GM23338 (cell line): ENCODE measurements around the gene LBHD1. TPM values are rescaled to one million over a fixed set of nuclear protein-coding genes. Genes with fewer than 3 reads are reported as not detected.

Source experiments
- ATAC-seq: fragments of 200-7000 bp; cut with Tn5 transposase; 3 replicates; pipeline ENCODE4 v1.9.1; 2020
- DNase-seq: peaks from one replicate; pipeline ENCODE4 v3.0.0-alpha.2; 2015; ENCODE audit warnings: low spot score
- H2AFZ ChIP-seq: fragments of 200-600 bp; sonication (generic); 2 replicates; pipeline ENCODE4 v1.8.0; 2016; ENCODE audit warnings: antibody characterized with exemption, mild to moderate bottlenecking, moderate library complexity
- H3F3A ChIP-seq: fragments of 200-600 bp; sonication (generic); replicated peaks from 2 replicates; pipeline ENCODE4 v1.8.0; 2017; ENCODE audit warnings: antibody characterized with exemption, mixed run types, low read depth
- H3K27ac ChIP-seq: fragments of 200-600 bp; sonication (generic); 2 replicates; pipeline ENCODE4 v1.6.1; 2016; ENCODE audit warnings: low read depth
- H3K27me3 ChIP-seq: fragments of 200-600 bp; sonication (generic); 2 replicates; pipeline ENCODE4 v1.8.0; 2016; ENCODE audit warnings: mild to moderate bottlenecking, mixed run types, moderate library complexity; ENCODE audit not compliant: insufficient read depth
- H3K36me3 ChIP-seq: fragments of 200-600 bp; sonication (generic); 2 replicates; pipeline ENCODE4 v1.8.0; 2016; ENCODE audit warnings: mild to moderate bottlenecking; ENCODE audit not compliant: insufficient read depth
- H3K4me1 ChIP-seq: fragments of 200-600 bp; sonication (generic); 2 replicates; pipeline ENCODE4 v1.8.0; 2016; ENCODE audit warnings: mild to moderate bottlenecking, moderate library complexity; ENCODE audit not compliant: insufficient read depth
- H3K4me2 ChIP-seq: fragments of 200-600 bp; sonication (generic); 2 replicates; pipeline ENCODE4 v1.7.1; 2017; ENCODE audit warnings: mixed run types
- H3K4me3 ChIP-seq: fragments of 200-600 bp; sonication (generic); 2 replicates; pipeline ENCODE4 v1.6.1; 2016; ENCODE audit warnings: mixed run types
- H3K79me2 ChIP-seq: fragments of 200-600 bp; sonication (generic); replicated peaks from 2 replicates; pipeline ENCODE4 v1.8.0; 2017; ENCODE audit warnings: mild to moderate bottlenecking; ENCODE audit not compliant: insufficient read depth
- H3K9me2 ChIP-seq: fragments of 200-600 bp; sonication (generic); 2 replicates; pipeline ENCODE4 v1.8.0; 2017; ENCODE audit not compliant: insufficient read depth
- H4K20me1 ChIP-seq: fragments of 200-600 bp; sonication (generic); replicated peaks from 2 replicates; pipeline ENCODE4 v1.8.0; 2017; ENCODE audit warnings: mild to moderate bottlenecking; ENCODE audit not compliant: insufficient read depth
- H3K27ac Mint-ChIP-seq: 2 replicates; pipeline ENCODE4 v1.8.0; 2020; ENCODE audit warnings: inconsistent platforms, mild to moderate bottlenecking, moderate library complexity, mixed read lengths
- H3K27me3 Mint-ChIP-seq: 3 replicates; pipeline ENCODE4 v1.8.0; 2022; ENCODE audit warnings: low read depth, mild to moderate bottlenecking, moderate library complexity, mixed read lengths, inconsistent platforms; ENCODE audit not compliant: insufficient read depth, poor library complexity
- H3K36me3 Mint-ChIP-seq: 3 replicates; pipeline ENCODE4 v1.8.0; 2021; ENCODE audit warnings: low read depth, mild to moderate bottlenecking, inconsistent platforms, moderate library complexity, mixed read lengths
- H3K4me1 Mint-ChIP-seq: 3 replicates; pipeline ENCODE4 v1.8.0; 2020; ENCODE audit warnings: mild to moderate bottlenecking, inconsistent platforms, mixed read lengths
- H3K4me3 Mint-ChIP-seq: 3 replicates; pipeline ENCODE4 v1.8.0; 2021; ENCODE audit warnings: moderate library complexity, mild to moderate bottlenecking, inconsistent platforms, mixed read lengths
- H3K9me3 Mint-ChIP-seq: 3 replicates; pipeline ENCODE4 v1.8.0; 2020; ENCODE audit warnings: moderate library complexity, mild to moderate bottlenecking, inconsistent platforms, mixed read lengths
- CREB1 ChIP-seq: fragments of 250-450 bp; sonication (Bioruptor Pico); IDR thresholded peaks from 2 replicates; pipeline ENCODE4 v1.5.0; 2020; ENCODE audit warnings: low read depth, mild to moderate bottlenecking, moderate library complexity
- CTCF ChIP-seq, 2 experiments: fragments of 200-600 bp in 1 of 2; sonication (generic) in 1 of 2; conservative IDR thresholded peaks; 2 replicates each; pipeline versions ENCODE4 v1.5.1 to v1.6.1; 2016 to 2017; ENCODE audit warnings: antibody characterized with exemption in 2 of 2, low read depth in 2 of 2, mild to moderate bottlenecking in 2 of 2, moderate library complexity in 1 of 2
- EZH2 ChIP-seq: fragments of 200-600 bp; sonication (generic); IDR thresholded peaks from one replicate; pipeline ENCODE4 v1.8.0; 2017; ENCODE audit warnings: antibody characterized with exemption, mild to moderate bottlenecking, low read depth; ENCODE audit not compliant: unreplicated experiment
- JUNB ChIP-seq: IDR thresholded peaks from one replicate; pipeline ENCODE4 v1.6.1; 2016; ENCODE audit warnings: antibody characterized with exemption; ENCODE audit not compliant: unreplicated experiment
- NANOG ChIP-seq: IDR thresholded peaks from 2 replicates; pipeline ENCODE4 v1.6.1; 2016; ENCODE audit warnings: antibody characterized with exemption, borderline replicate concordance
- POLR2AphosphoS5 ChIP-seq: IDR thresholded peaks from 2 replicates; pipeline ENCODE4 v1.6.1; 2016; ENCODE audit warnings: antibody characterized with exemption, low read depth
- REST ChIP-seq: IDR thresholded peaks from one replicate; pipeline ENCODE4 v1.6.1; 2018; ENCODE audit warnings: antibody characterized with exemption; ENCODE audit not compliant: unreplicated experiment
- STAT1 ChIP-seq: IDR thresholded peaks from one replicate; pipeline ENCODE4 v1.6.1; 2016; ENCODE audit warnings: antibody characterized with exemption; ENCODE audit not compliant: unreplicated experiment
- ZNF114 ChIP-seq: fragments of 250-450 bp; sonication (Bioruptor Pico); IDR thresholded peaks from 2 replicates; pipeline ENCODE4 v1.5.0; 2020; ENCODE audit warnings: mild to moderate bottlenecking, moderate library complexity
- polyA plus RNA-seq: library from polyadenylated mRNA; unstranded; fragments of >200 nt; fragmentation: Nextera tagmentation; extraction: Ambion mirVana; gene quantifications from 2 replicates; pipeline ENCODE4 v1.2.1, GENCODE V29; 2016
- total RNA-seq: library from RNA; depleted of rRNA; stranded (reverse); fragments of >200 nt; shearing (Covaris generic); gene quantifications from 2 replicates; pipeline ENCODE4 v1.2.3, GENCODE V29; 2014
- TF ChIP-seq, protein P1 (sequence below): IDR thresholded peaks from 2 replicates; pipeline ENCODE4 v1.6.1; 2016; ENCODE audit warnings: antibody characterized with exemption

The LBHD1 gene
- total and polyA plus RNA-seq, 2 experiments from 2014 or later = 2.8 to 2.9 TPM

- TF ChIP-seq REST (no peak), STAT1 (no peak)
- TF ChIP-seq, protein P1, sequence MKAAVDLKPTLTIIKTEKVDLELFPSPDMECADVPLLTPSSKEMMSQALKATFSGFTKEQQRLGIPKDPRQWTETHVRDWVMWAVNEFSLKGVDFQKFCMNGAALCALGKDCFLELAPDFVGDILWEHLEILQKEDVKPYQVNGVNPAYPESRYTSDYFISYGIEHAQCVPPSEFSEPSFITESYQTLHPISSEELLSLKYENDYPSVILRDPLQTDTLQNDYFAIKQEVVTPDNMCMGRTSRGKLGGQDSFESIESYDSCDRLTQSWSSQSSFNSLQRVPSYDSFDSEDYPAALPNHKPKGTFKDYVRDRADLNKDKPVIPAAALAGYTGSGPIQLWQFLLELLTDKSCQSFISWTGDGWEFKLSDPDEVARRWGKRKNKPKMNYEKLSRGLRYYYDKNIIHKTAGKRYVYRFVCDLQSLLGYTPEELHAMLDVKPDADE = no peak
These were observed 22.6 kb downstream of the LBHD1 start (continued) for GRCh38 chr11:62649486-62649885.

GRCh38 chr11:62648967-62649364 lies 23.1 kb downstream of the LBHD1 start:
- Histone ChIP-seq H3K4me3 (no peak overlapping the region), H3K27me3 (no peaks in the 10 kb centered on the region), H3K36me3 (peaks cover 10% of the 10 kb centered on the region; the same call in 1 of the 2 replicates), H3K4me1 (peaks cover 9% of the 10 kb centered on the region; the same call in 1 of the 2 replicates), H4K20me1 (peaks cover 10% of the 10 kb centered on the region), H2AFZ (no peak overlapping the region), H3K27ac (no peak overlapping the region), H3K4me2 (no peak overlapping the region), H3K79me2 (peaks cover 46% of the 10 kb centered on the region), H3F3A (peaks cover 18% of the 10 kb centered on the region; the same call in 1 of the 2 replicates), H3K9me2 (no peaks in the 10 kb centered on the region)
- ATAC-seq = no peak
- Mint-ChIP-seq H3K9me3 (peaks cover 2% of the 10 kb centered on the region; the same call in 1 of the 3 replicates), H3K4me3 (no peak overlapping the region; the same call in 2 of the 3 replicates), H3K27me3 (peaks cover 16% of the 10 kb centered on the region), H3K4me1 (peaks cover 21% of the 10 kb centered on the region), H3K27ac (no peak overlapping the region), H3K36me3 (peaks cover 31% of the 10 kb centered on the region)
- TF ChIP-seq CREB1 (no peak), NANOG (no peak), EZH2 (no peak), CTCF (conservative IDR thresholded peaks at IDR 0.05; ENCODE audit: low read depth in 2 of 2) (no peak), REST (no peak), ZNF114 (no peak), POLR2AphosphoS5 (no peak), JUNB (no peak)
- TF ChIP-seq, protein P1 = no peak
- no peak for DNase-seq
